IMR-90 (cell line): ENCODE data around the gene UTP18. TPM values are rescaled to one million over a fixed set of nuclear protein-coding genes. Genes with fewer than 3 reads are reported as not detected.

Source experiments
- ATAC-seq: fragments of 200-7000 bp; cut with Tn5 transposase; 2 replicates; pipeline ENCODE4 v1.9.1; 2020; ENCODE audit warnings: low read depth, mild to moderate bottlenecking, moderate library complexity
- BruUV-seq: library from RNA; stranded (reverse); fragments of 400-500 nt; replicated peaks from 2 replicates; lab custom pipeline; 2021; lab: Mats Ljungman, UMichigan
- CTCF ChIA-PET: fragments of 300-600 bp; formaldehyde crosslinking; extraction: SDS; loops from one replicate; lab custom pipeline; 2021; ENCODE audit warnings: antibody characterized with exemption; lab: Yijun Ruan, JAX
- POLR2A ChIA-PET: fragments of 300-600 bp; sonication (Branson Sonifier 250); formaldehyde crosslinking; loops from one replicate; lab custom pipeline; 2022; ENCODE audit warnings: antibody characterized with exemption; ENCODE audit not compliant: unreplicated experiment; lab: Charles Lee
- DNase-seq: peaks from one replicate; pipeline ENCODE4 v3.0.0; 2013
- H2AFZ ChIP-seq: replicated peaks from 2 replicates; pipeline ENCODE3; 2013; ENCODE audit warnings: low read length, mild to moderate bottlenecking; ENCODE audit not compliant: poor library complexity
- H2AK5ac ChIP-seq: 2 replicates; pipeline ENCODE4 v1.6.1; 2013; ENCODE audit warnings: low read depth, low read length, inconsistent platforms
- H2AK9ac ChIP-seq: replicated peaks from 2 replicates; pipeline ENCODE3; 2013; ENCODE audit warnings: mild to moderate bottlenecking, low read depth, low read length, moderate library complexity; ENCODE audit not compliant: poor library complexity
- H2BK120ac ChIP-seq: 2 replicates; pipeline ENCODE4 v1.6.1; 2013; ENCODE audit warnings: low read depth, low read length, inconsistent platforms
- H2BK15ac ChIP-seq: 3 replicates; pipeline ENCODE4 v1.6.1; 2013; ENCODE audit warnings: low read depth, low read length, inconsistent platforms
- H2BK20ac ChIP-seq: 2 replicates; pipeline ENCODE4 v1.6.1; 2013; ENCODE audit warnings: low read depth, mild to moderate bottlenecking, inconsistent platforms, low read length, moderate library complexity
- H2BK5ac ChIP-seq: 2 replicates; pipeline ENCODE4 v1.6.1; 2013; ENCODE audit warnings: mild to moderate bottlenecking, low read depth, low read length, inconsistent platforms; ENCODE audit not compliant: poor library complexity, severe bottlenecking
- H3K14ac ChIP-seq: replicated peaks from 2 replicates; pipeline ENCODE4 v1.6.1; 2013; ENCODE audit warnings: low read depth, low read length, inconsistent platforms
- H3K18ac ChIP-seq: 2 replicates; pipeline ENCODE4 v1.6.1; 2013; ENCODE audit warnings: low read depth, low read length, control low read depth
- H3K23ac ChIP-seq: 2 replicates; pipeline ENCODE4 v1.6.1; 2013; ENCODE audit warnings: low read depth, low read length, inconsistent platforms
- H3K27ac ChIP-seq: 2 replicates; pipeline ENCODE4 v1.5.1; 2013; ENCODE audit warnings: mild to moderate bottlenecking, control low read depth, low read length; ENCODE audit not compliant: insufficient read depth
- H3K27me3 ChIP-seq: 2 replicates; pipeline ENCODE4 v1.6.1; 2013; ENCODE audit warnings: low read length; ENCODE audit not compliant: control insufficient read depth, insufficient read depth
- H3K36me3 ChIP-seq: 2 replicates; pipeline ENCODE4 v1.6.1; 2013; ENCODE audit warnings: low read length, mixed read lengths; ENCODE audit not compliant: control insufficient read depth, insufficient read depth
- H3K4ac ChIP-seq: 2 replicates; pipeline ENCODE4 v1.6.1; 2013; ENCODE audit warnings: low read depth, low read length, inconsistent platforms
- H3K4me1 ChIP-seq: 2 replicates; pipeline ENCODE4 v1.6.1; 2013; ENCODE audit warnings: low read length, mixed read lengths; ENCODE audit not compliant: control insufficient read depth, insufficient read depth
- H3K4me2 ChIP-seq: 2 replicates; pipeline ENCODE4 v1.6.1; 2013; ENCODE audit warnings: low read depth, mild to moderate bottlenecking, control low read depth, low read length, moderate library complexity
- H3K4me3 ChIP-seq: 2 replicates; pipeline ENCODE4 v1.5.1; 2013; ENCODE audit warnings: low read depth, mild to moderate bottlenecking, control low read depth, low read length, moderate library complexity; ENCODE audit not compliant: insufficient read depth
- H3K56ac ChIP-seq: 2 replicates; pipeline ENCODE4 v1.6.1; 2013; ENCODE audit warnings: low read length, inconsistent platforms; ENCODE audit not compliant: insufficient read depth; ENCODE audit errors: extremely low read depth
- H3K79me1 ChIP-seq, 2 experiments: 2 replicates each; pipeline ENCODE4 v1.6.1; 2013; ENCODE audit warnings: low read length in 2 of 2, inconsistent platforms in 1 of 2, low read depth in 1 of 2
- H3K9ac ChIP-seq: 2 replicates; pipeline ENCODE4 v1.6.1; 2013; ENCODE audit warnings: low read depth, low read length, control low read depth
- H3K9me1 ChIP-seq: 2 replicates; pipeline ENCODE4 v1.6.1; 2013; ENCODE audit warnings: low read length, inconsistent platforms; ENCODE audit not compliant: insufficient read depth
- H3K9me3 ChIP-seq: 2 replicates; pipeline ENCODE4 v1.6.1; 2013; ENCODE audit warnings: low read length; ENCODE audit not compliant: control insufficient read depth, insufficient read depth
- H4K20me1 ChIP-seq: 2 replicates; pipeline ENCODE4 v1.6.1; 2013; ENCODE audit warnings: low read length, inconsistent platforms; ENCODE audit not compliant: insufficient read depth
- H4K5ac ChIP-seq: 2 replicates; pipeline ENCODE4 v1.6.1; 2013; ENCODE audit warnings: mild to moderate bottlenecking, low read depth, low read length, control low read depth
- H4K8ac ChIP-seq, 2 experiments: 2 replicates each; pipeline ENCODE4 v1.6.1; 2013; ENCODE audit warnings: low read depth in 2 of 2, low read length in 2 of 2, control low read depth in 1 of 2, inconsistent platforms in 1 of 2
- H4K91ac ChIP-seq: 2 replicates; pipeline ENCODE4 v1.6.1; 2013; ENCODE audit warnings: low read depth, low read length, inconsistent platforms; ENCODE audit not compliant: insufficient read depth
- BHLHE40 ChIP-seq: fragments of 150-350 bp; IDR thresholded peaks from 2 replicates; pipeline ENCODE4 v1.6.1; 2016; ENCODE audit warnings: mild to moderate bottlenecking, low read depth, low read length
- CEBPB ChIP-seq: IDR thresholded peaks from 2 replicates; pipeline ENCODE4 v1.6.1; 2012; ENCODE audit warnings: low read depth, low read length, improper control_type of control experiment
- ELK1 ChIP-seq: fragments of 150-350 bp; IDR thresholded peaks from 2 replicates; pipeline ENCODE4 v1.6.1; 2016; ENCODE audit warnings: low read depth, mild to moderate bottlenecking, low read length, moderate library complexity, borderline replicate concordance
- FOS ChIP-seq: fragments of 150-350 bp; IDR thresholded peaks from 2 replicates; pipeline ENCODE4 v1.6.1; 2016; ENCODE audit warnings: low read depth, low read length
- MAZ ChIP-seq: IDR thresholded peaks from 2 replicates; pipeline ENCODE4 v1.6.1; 2012; ENCODE audit warnings: low read depth, mild to moderate bottlenecking, low read length, improper control_type of control experiment, moderate library complexity, borderline replicate concordance
- MXI1 ChIP-seq: IDR thresholded peaks from 2 replicates; pipeline ENCODE4 v1.6.1; 2012; ENCODE audit warnings: low read depth, mild to moderate bottlenecking, low read length, moderate library complexity, borderline replicate concordance
- NFE2L2 ChIP-seq: fragments of 150-350 bp; IDR thresholded peaks from 2 replicates; pipeline ENCODE4 v1.6.1; 2016; ENCODE audit warnings: low read depth, mild to moderate bottlenecking, low read length
- POLR2A ChIP-seq: IDR thresholded peaks from 2 replicates; pipeline ENCODE4 v1.6.1; 2012; ENCODE audit warnings: mild to moderate bottlenecking, low read depth, low read length
- RAD21 ChIP-seq: IDR thresholded peaks from 2 replicates; pipeline ENCODE4 v1.6.1; 2012; ENCODE audit warnings: low read length, improper control_type of control experiment
- RCOR1 ChIP-seq: IDR thresholded peaks from 2 replicates; pipeline ENCODE4 v1.6.1; 2012; ENCODE audit warnings: mild to moderate bottlenecking, low read length, improper control_type of control experiment; ENCODE audit not compliant: insufficient replicate concordance
- USF2 ChIP-seq: fragments of 150-350 bp; IDR thresholded peaks from 2 replicates; pipeline ENCODE4 v1.6.1; 2017; ENCODE audit warnings: mild to moderate bottlenecking, antibody characterized with exemption, low read length, low read depth
- WGBS, 2 experiments: methylation state at CpG; one replicate each; pipeline versions ENCODE4 v1.1.5 to v1.1.7; 2013; ENCODE audit warnings: missing lambda C conversion rate in 2 of 2; ENCODE audit not compliant: insufficient read length in 1 of 2; ENCODE audit errors: extremely low coverage in 2 of 2; 5-methylcytosine and 5-hydroxymethylcytosine counted together
- dilution Hi-C: fragments of 300-500 bp; cut with HindIII; formaldehyde crosslinking; loops from one replicate; pipeline ENCODE4 v1.14.3; 2018; ENCODE audit warnings: low sequenced_read_pairs; ENCODE audit not compliant: unreplicated experiment
- in situ Hi-C: fragments of 300-500 bp; cut with MboI; formaldehyde crosslinking; loops from 3 replicates; pipeline ENCODE4 v1.14.3; 2019; ENCODE audit warnings: low sequenced_read_pairs, inconsistent platforms, mixed read lengths
- intact Hi-C: fragments of 100-400 bp; cut with micrococcal nuclease; formaldehyde crosslinking; loops from 2 replicates; pipeline ENCODE4 v1.10.0; 2022
- polyA plus RNA-seq, 3 experiments: library from polyadenylated mRNA; depleted of rRNA; stranded (reverse); fragments of >200 nt; gene quantifications; 2 replicates each; pipeline ENCODE4 v1.2.3, GENCODE V29; 2012; ENCODE audit warnings: low replicate concordance in 1 of 3
- total RNA-seq: library from RNA; depleted of rRNA; stranded (reverse); fragments of >200 nt; gene quantifications from 2 replicates; pipeline ENCODE4 v1.2.3, GENCODE V29; 2012
- TF ChIP-seq, protein P1 (sequence below): conservative IDR thresholded peaks from 2 replicates; pipeline ENCODE4 v1.5.1; 2012; ENCODE audit warnings: mild to moderate bottlenecking, low read depth, low read length, improper control_type of control experiment

The UTP18 gene
- total and polyA plus RNA-seq, 2 of the 4 experiments (the other 2 are of a cell fraction) = 17.7 to 22.4 TPM

DNA sequence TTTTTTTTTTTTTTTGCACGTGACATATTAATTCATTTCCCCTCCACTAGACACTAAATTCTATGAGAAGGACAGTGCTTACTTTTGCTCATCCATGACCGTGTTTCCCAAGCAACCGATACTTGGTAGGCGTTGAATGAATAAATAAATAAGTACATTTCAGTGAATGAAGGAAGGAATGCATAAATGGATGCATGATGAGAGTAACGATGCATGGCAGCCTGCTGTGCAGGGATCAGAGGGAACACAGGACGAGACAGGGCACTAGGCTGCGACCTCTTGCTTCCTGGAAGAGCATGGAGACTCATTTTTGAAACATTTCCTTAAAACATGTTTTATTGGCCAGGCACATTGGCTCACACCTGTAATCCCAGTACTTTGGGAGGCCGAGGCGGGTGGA is 84.2 kb downstream of the UTP18 start:
- dilution Hi-C loops = no loop called here
- no peak overlapping the region for H4K8ac ChIP-seq
- POLR2A ChIA-PET = no interaction called here

More for the DNA sequence above, 84.2 kb downstream of the UTP18 start:
- Histone ChIP-seq H3K4me1 (no peaks in the 10 kb centered on the region), H4K20me1 (no peaks in the 10 kb centered on the region), H3K56ac (no peak overlapping the region), H3K4me2 (no peak overlapping the region), H2BK15ac (no peak overlapping the region), H3K9ac (no peak overlapping the region), H2BK5ac (no peak overlapping the region), H2AK9ac (no peak overlapping the region), H3K9me3 (no peaks in the 10 kb centered on the region), H2AK5ac (no peak overlapping the region), H3K4me3 (no peak overlapping the region), H3K23ac (no peak overlapping the region), H3K36me3 (no peaks in the 10 kb centered on the region), H4K91ac (no peak overlapping the region), H2AFZ (no peak overlapping the region), H2BK20ac (no peak overlapping the region), H3K9me1 (no peaks in the 10 kb centered on the region), H3K14ac (no peak overlapping the region), H3K27ac (no peak overlapping the region), H4K5ac (no peak overlapping the region), H3K27me3 (no peaks in the 10 kb centered on the region; the same call in 1 of the 2 replicates), H2BK120ac (no peak overlapping the region), H3K79me1 (no peaks in the 10 kb centered on the region), H3K4ac (no peak overlapping the region), H3K18ac (no peak overlapping the region)
- TF ChIP-seq RCOR1 (no peak), USF2 (no peak), BHLHE40 (no peak), MAZ (no peak), ELK1 (no peak), MXI1 (no peak), CEBPB (no peak), NFE2L2 (no peak), RAD21 (no peak), FOS (no peak), POLR2A (no peak)
- TF ChIP-seq, protein P1, sequence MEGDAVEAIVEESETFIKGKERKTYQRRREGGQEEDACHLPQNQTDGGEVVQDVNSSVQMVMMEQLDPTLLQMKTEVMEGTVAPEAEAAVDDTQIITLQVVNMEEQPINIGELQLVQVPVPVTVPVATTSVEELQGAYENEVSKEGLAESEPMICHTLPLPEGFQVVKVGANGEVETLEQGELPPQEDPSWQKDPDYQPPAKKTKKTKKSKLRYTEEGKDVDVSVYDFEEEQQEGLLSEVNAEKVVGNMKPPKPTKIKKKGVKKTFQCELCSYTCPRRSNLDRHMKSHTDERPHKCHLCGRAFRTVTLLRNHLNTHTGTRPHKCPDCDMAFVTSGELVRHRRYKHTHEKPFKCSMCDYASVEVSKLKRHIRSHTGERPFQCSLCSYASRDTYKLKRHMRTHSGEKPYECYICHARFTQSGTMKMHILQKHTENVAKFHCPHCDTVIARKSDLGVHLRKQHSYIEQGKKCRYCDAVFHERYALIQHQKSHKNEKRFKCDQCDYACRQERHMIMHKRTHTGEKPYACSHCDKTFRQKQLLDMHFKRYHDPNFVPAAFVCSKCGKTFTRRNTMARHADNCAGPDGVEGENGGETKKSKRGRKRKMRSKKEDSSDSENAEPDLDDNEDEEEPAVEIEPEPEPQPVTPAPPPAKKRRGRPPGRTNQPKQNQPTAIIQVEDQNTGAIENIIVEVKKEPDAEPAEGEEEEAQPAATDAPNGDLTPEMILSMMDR = no peak
- BruUV-seq = no TSS peak
- no peak for DNase-seq
- WGBS, 2 experiments = no CpG with 5 or more reads among the region's 9 CpGs
- intact Hi-C loops (no loop called here), in situ Hi-C loops (no loop called here)
- CTCF ChIA-PET = no interaction called here
- no peak for ATAC-seq
